HG03558 (cell line): ENCODE data around the gene AEN.

Experiments used
- ATAC-seq: cut with Tn5 transposase; IDR thresholded peaks from one replicate; pipeline ENCODE4 v1.9.1; 2021; ENCODE audit warnings: moderate number of reproducible peaks; ENCODE audit not compliant: unreplicated experiment; ENCODE audit errors: extremely low read depth

The AEN gene

GRCh38 chr15:88647351-88648105 is 26.4 kb downstream of the AEN start:
- ATAC-seq: no peak

GRCh38 chr15:88648357-88649214 is 27.4 kb downstream of the AEN start:
- ATAC-seq: no peak

DNA sequence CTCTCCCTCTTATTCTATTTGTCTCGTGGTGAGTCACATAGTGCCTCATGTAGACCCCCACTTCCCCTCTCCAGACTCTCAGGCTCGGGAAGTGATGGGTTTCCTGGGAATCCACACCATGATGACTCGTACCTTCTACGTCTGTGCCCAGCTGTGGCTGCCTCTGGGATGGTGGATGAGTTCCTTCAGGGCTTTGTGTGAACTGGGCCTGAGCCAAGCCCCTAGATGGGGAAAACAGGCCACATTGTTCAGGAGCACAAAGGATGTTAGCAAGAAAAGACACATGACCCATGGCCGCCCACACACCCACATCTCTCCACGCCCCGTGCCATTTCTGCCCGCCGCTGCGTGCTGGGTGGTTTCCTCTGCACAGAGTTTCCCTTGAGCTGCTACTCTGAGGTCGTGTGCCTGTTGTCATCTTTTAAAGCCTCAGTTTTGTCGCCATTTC is 28.2 kb downstream of the AEN start:
- no peak for ATAC-seq

GRCh38 chr15:88649753-88650551 is 28.8 kb downstream of the AEN start:
- ATAC-seq: no peak

DNA sequence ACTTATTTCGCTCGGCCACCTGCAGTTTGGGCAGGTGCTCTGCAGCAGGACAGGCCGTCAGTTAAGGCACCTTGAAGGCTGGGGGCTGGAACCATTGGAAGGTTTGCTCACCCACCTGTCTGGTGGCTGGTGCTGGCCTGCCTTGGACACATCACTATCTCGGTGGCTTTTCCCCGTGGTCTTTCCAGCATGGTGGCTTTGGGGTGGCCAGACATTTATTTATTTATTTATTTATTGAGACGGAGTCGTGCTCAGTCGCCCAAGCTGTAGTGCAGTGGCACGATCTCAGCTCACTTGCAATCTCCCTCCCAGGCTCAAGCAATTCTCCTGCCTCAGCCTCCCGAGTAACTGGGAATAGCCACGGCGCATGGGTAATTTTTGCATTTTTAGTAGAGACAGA is 29.4 kb downstream of the AEN start:
- no peak for ATAC-seq

GRCh38 chr15:88651136-88651732 is 30.1 kb downstream of the AEN start:
- no peak for ATAC-seq

DNA sequence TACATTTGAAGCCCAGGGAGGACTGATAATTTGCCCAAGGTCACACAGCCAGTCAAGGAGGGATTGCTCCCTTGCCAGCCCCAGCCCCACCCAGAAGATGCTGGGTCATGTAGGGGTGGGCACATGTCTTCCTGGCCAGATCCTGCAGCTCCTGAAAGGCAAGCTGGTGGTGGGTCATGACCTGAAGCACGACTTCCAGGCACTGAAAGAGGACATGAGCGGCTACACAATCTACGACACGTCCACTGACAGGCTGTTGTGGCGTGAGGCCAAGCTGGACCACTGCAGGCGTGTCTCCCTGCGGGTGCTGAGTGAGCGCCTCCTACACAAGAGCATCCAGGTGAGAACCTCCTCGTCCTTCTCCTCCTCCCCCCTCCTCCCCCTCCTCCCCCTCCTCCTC is 30.8 kb downstream of the AEN start:
- no peak for ATAC-seq

- no peak for ATAC-seq
Observed at GRCh38 chr15:88652456-88653199, 31.5 kb downstream of the AEN start.

- no peak for ATAC-seq
Observed at GRCh38 chr15:88653200-88654064, 32.3 kb downstream of the AEN start.

- ATAC-seq: no peak
Observed at GRCh38 chr15:88654430-88655102, 33.4 kb downstream of the AEN start.

DNA sequence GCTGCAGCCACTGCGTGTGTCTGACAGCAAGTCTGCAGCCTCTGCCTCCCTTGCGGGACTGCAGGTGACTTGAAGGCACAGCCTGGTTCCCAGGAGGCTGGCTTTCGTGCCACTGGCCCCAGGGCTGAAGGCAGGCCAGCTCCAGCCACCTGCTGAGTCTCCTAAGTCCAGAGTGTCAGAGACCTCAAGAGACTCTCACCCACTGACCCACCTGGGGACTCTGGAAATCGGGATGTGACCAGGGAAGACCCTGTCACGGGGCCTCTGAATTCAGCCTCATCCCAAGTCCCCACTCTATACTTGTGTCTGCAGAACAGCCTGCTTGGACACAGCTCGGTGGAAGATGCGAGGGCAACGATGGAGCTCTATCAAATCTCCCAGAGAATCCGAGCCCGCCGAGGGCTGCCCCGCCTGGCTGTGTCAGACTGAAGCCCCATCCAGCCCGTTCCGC is 34.0 kb downstream of the AEN start:
- no peak for ATAC-seq

- ATAC-seq: no peak
Observed at GRCh38 chr15:88655800-88656488, 34.8 kb downstream of the AEN start.

DNA sequence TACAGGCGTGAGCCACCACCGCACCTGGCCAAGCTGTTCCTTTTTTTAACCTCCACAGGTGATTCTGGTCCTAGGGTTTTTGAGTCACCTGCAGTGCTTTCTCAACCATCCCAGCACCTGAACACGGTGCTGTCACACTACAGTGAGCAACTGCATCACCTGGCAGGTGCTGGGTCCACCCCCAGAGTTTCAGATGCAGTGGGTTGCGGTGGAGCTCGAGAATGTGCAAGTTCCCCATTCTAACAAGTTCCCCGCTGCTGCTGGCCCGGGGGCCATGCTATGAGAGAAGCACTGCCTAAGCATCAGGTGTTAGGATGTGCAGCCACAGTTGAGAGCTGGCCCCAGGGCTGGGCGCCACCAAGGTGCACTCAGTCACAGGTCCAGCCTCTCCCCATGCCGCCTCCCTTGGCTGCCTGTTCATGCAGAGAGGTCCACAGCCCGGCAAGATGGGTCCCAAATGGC is 35.7 kb downstream of the AEN start:
- ATAC-seq: peak; percentile 89

DNA sequence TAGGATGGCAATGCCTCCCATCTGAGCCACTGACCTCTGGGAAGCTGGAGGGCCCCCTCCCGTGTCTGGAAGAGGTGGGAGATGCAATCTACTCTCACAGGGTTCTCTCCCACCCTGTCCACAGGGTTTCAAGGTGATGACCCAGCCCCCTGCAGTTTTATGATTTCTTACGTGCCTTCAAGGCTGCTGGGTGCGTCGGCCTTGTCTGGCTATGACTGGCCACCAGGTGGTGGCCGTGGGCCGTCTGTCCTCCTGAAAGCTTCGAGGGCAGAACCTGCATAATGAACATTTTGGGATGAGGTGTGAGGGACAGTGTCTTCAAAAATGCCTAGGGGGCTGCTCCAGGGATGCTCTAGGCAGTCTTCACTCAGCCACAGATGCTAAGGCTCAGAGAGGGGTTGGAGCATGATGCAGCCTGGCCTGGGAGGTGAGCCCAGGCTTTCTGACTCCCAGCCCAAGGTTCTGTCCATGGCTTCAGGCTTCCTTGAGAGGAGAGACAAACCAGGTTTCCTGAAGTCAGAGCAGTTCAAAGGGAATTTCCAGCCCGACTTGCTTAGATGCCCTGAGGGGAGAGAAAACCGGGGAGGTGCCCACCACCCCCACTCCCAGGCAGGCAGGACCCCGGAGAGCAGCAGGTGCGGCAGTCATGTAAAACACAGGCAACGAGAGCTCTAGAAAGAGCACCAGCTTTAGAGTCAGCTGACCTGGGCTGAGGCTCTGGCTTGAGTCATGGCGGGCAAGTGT is 36.4 kb downstream of the AEN start:
- ATAC-seq: no peak

- ATAC-seq: no peak
Observed at GRCh38 chr15:88658070-88658965, 37.2 kb downstream of the AEN start.
